K562 treated with DMSO at 1 percent for 4 hours (cell line): ENCODE results near the gene ARL17A. TPM values are rescaled to one million over a fixed set of nuclear protein-coding genes. Genes with fewer than 3 reads are reported as not detected.

Experiments
- total RNA-seq: library from RNA; unstranded; fragments of 300-600 nt; gene quantifications from 2 replicates; pipeline ENCODE4 v1.2.3, GENCODE V29; 2022; ENCODE audit not compliant: insufficient read depth

The ARL17A gene
- 3.7 and 5.6 TPM in 2 replicates for total RNA-seq

GRCh38 chr17:46579083-46580075 is at the start of gene ARL17A:
Gene ARL17A (minus strand): TSS chr17:46579691. CDS start chr17:46576322, 3,369 bp downstream.

GRCh38 chr17:46590157-46591146 is 11.0 kb upstream of the ARL17A start, which contains the start of gene NSF:
Gene NSF (plus strand): TSS chr17:46590669. CDS start chr17:46590776, 107 bp downstream.

GRCh38 chr17:46512168-46512567 is 67.3 kb downstream of the ARL17A start, which contains the start of gene LRRC37A2:
Gene LRRC37A2 (plus strand): TSS chr17:46512468. CDS start chr17:46512713, 245 bp downstream.

Other genes starting within 250 kb of the ARL17A start
- gene ARL17B, start 217.9 kb downstream of the ARL17A start, total RNA-seq, result 0.97 and 2.6 TPM in 2 replicates
- 3.9 and 5.0 TPM in 2 replicates for gene LRRC37A2, start 67.2 kb downstream of the ARL17A start, total RNA-seq
- 25.9 and 34.7 TPM in 2 replicates for gene NSF, start 11.0 kb upstream of the ARL17A start, total RNA-seq
- 1.3 and 1.6 TPM in 2 replicates for gene WNT3, start 239.0 kb upstream of the ARL17A start, total RNA-seq